Prostate gland (tissue), 2 donors: ENCODE measurements around the gene SPATA16. TPM values are rescaled to one million over a fixed set of nuclear protein-coding genes. Genes with fewer than 3 reads are reported as not detected.

ENCODE experiments used
- DNase-seq: peaks from one replicate; pipeline ENCODE4 v3.0.0-alpha.2; 2019; ENCODE audit warnings: low spot score
- H3K27ac ChIP-seq, 2 donors: fragments of 200-600 bp; sonication (generic); 2 replicates each; pipeline ENCODE4 v1.5.1; 2017 to 2019
- H3K27me3 ChIP-seq: fragments of 200-600 bp; sonication (generic); replicated peaks from 2 replicates; pipeline ENCODE4 v1.5.1; 2019; ENCODE audit not compliant: insufficient read depth
- H3K36me3 ChIP-seq, 2 donors: fragments of 200-600 bp; sonication (generic); 1 replicate in 1 of 2; 2 replicates in 1 of 2; pipeline versions ENCODE4 v1.5.1 to v1.8.1; 2017 to 2019
- H3K4me1 ChIP-seq: fragments of 200-600 bp; sonication (generic); replicated peaks from 2 replicates; pipeline ENCODE4 v1.5.1; 2019
- H3K4me3 ChIP-seq, 2 donors: fragments of 200-600 bp; sonication (generic); 2 replicates each; pipeline ENCODE4 v1.5.1; 2017 to 2019
- H3K9me3 ChIP-seq: fragments of 200-600 bp; sonication (generic); 2 replicates; pipeline ENCODE4 v1.5.1; 2017
- POLR2A ChIP-seq: fragments of 450-650 bp; IDR thresholded peaks from one replicate; pipeline ENCODE4 v1.6.1; 2016; ENCODE audit warnings: antibody characterized with exemption, mild to moderate bottlenecking
- POLR2AphosphoS5 ChIP-seq: sonication (generic); formaldehyde crosslinking; IDR thresholded peaks from one replicate; pipeline ENCODE4 v1.6.1; 2017; ENCODE audit warnings: antibody characterized with exemption
- WGBS: methylation state at CpG from one replicate; pipeline ENCODE4 v1.1.5; 2018; 5-methylcytosine and 5-hydroxymethylcytosine counted together
- intact Hi-C: fragments of 100-400 bp; cut with DNase I; formaldehyde crosslinking; loops from one replicate; pipeline ENCODE4 v1.14.2; 2022
- total RNA-seq, 2 donors: library from RNA; depleted of rRNA; stranded (reverse); fragments of >200 nt; gene quantifications; one replicate each; pipeline ENCODE4 v1.1.0, GENCODE V29; 2016
- TF ChIP-seq, protein P1 (sequence below), 4 experiments: fragments of 200-600 bp in 2 of 4; fragments of 450-650 bp in 2 of 4; sonication (generic) in 2 of 4; IDR thresholded peaks; 1 replicate in 3 of 4; 2 replicates in 1 of 4; pipeline ENCODE4 v1.5.1; 2016 to 2019; ENCODE audit warnings: antibody characterized with exemption in 4 of 4, mild to moderate bottlenecking in 2 of 4, moderate library complexity in 2 of 4

Gene SPATA16
- total RNA-seq, 2 donors from 2014 or later = 3.8 TPM; not detected in 1

DNA sequence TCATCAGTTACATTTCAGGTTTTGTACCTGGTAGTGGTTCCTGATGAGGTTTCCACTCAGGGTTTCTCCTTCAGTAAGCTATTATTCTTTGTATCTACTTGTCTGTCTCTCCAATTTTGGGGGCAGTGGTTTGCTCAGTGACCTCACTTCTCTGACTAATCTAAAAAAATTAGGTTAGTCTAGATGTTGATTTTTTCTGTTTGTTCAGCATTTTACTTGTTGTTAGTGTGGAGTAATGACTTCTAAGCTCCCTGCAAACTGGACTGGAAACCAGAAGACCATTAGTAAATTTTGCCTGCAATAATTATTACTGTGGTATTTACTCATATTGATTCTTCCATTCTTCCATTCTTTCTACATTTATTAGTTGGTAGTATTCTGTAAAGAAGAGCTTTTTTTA is 139.4 kb downstream of the SPATA16 start:
- no peak for TF ChIP-seq POLR2AphosphoS5
- TF ChIP-seq POLR2A = no peak
- TF ChIP-seq, protein P1, sequence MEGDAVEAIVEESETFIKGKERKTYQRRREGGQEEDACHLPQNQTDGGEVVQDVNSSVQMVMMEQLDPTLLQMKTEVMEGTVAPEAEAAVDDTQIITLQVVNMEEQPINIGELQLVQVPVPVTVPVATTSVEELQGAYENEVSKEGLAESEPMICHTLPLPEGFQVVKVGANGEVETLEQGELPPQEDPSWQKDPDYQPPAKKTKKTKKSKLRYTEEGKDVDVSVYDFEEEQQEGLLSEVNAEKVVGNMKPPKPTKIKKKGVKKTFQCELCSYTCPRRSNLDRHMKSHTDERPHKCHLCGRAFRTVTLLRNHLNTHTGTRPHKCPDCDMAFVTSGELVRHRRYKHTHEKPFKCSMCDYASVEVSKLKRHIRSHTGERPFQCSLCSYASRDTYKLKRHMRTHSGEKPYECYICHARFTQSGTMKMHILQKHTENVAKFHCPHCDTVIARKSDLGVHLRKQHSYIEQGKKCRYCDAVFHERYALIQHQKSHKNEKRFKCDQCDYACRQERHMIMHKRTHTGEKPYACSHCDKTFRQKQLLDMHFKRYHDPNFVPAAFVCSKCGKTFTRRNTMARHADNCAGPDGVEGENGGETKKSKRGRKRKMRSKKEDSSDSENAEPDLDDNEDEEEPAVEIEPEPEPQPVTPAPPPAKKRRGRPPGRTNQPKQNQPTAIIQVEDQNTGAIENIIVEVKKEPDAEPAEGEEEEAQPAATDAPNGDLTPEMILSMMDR (IDR thresholded peaks at IDR 0.05) = no peak

DNA sequence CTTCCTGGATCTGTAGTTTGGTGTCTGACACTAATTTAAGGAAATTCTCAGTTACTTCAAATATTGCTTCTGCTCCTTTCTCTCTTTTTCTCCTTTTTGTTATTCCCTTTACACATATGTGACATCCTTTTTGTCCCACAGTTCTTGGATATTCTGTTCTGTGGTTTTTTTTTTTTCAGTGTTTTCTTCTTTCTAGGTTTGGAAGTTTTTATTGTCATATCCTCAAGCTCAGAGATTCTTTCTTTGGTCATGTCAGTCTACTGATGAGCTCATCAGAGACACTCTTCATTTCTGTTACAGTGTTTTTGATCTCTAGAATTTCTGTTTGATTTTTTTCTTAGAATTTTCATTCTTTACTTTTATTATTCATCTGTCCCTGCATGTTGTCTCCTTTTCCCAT is 140.5 kb downstream of the SPATA16 start:
- TF ChIP-seq, protein P1 (IDR thresholded peaks at IDR 0.05) = no peak
- TF ChIP-seq POLR2A = no peak
- no peak for TF ChIP-seq POLR2AphosphoS5
- Histone ChIP-seq H3K36me3 (no peaks in the 10 kb centered on the region), H3K27me3 (no peaks in the 10 kb centered on the region), H3K9me3 (no peaks in the 10 kb centered on the region), H3K4me1 (no peaks in the 10 kb centered on the region), H3K4me3 (no peak overlapping the region), H3K27ac (no peak overlapping the region)
- intact Hi-C loops = no loop called here
- no peak for DNase-seq

More for the DNA sequence above, 139.4 kb downstream of the SPATA16 start:
- no peak for DNase-seq
- Histone ChIP-seq H3K4me1 (no peaks in the 10 kb centered on the region), H3K27ac (no peak overlapping the region), H3K4me3 (no peak overlapping the region), H3K9me3 (no peaks in the 10 kb centered on the region), H3K27me3 (no peaks in the 10 kb centered on the region), H3K36me3 (no peaks in the 10 kb centered on the region)
- intact Hi-C loops = no loop called here

DNA sequence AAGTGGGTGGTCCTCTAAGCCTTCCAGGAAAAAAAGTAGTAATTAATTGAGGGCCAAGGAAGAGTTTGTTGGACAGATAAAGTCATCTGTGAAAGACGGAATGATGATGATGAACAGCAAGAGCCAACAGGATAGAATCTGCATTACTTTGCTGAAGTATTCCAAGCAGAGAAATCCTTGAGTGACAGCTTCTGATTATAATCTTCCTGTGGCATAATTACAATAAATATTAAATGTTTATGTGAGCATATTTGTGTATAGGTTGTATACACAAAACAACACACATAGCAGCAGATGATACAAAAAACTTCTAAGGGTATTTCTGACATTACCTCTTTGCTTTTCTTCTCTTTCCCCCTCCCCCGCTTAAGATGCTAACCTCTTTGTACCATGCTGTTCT is 147.6 kb downstream of the SPATA16 start:
- no peak overlapping the region for H3K27ac ChIP-seq
- no peak for DNase-seq
- no peaks in the 10 kb centered on the region for H3K4me1 ChIP-seq
- no peaks in the 10 kb centered on the region for H3K9me3 ChIP-seq
- WGBS = 72% methylated on average over 2 of the region's 2 CpGs
- no peaks in the 10 kb centered on the region for H3K27me3 ChIP-seq
- H3K36me3 ChIP-seq = no peaks in the 10 kb centered on the region
- TF ChIP-seq, protein P1 (IDR thresholded peaks at IDR 0.05) = no peak
- TF ChIP-seq POLR2A = no peak
- no peak for TF ChIP-seq POLR2AphosphoS5
- H3K4me3 ChIP-seq = no peak overlapping the region
- intact Hi-C loops = no loop called here

DNA sequence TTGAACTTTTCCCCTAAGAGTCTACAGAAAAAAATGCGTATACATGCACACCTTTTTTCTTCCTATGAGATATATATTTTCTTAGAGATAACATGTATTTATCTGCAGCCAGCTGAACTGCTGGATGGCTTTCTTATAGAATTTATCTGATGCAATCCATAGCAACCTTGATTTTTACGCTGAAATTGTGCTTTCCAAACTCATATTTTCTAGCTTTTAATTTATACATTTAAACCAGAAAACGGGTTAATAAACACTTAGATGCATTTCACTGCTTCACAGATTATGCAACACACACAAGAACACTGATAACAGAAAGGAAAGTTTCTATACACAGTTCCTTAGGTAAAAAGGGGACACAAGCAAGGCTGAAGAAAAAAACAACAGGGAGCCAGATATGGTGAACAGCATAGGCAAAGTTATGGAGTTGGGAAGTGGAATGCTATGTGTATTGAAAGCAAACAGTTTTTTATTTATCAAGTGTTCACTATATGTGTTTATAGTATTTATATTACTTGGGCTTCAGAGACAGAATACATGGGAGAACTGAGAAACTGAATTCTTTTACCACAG is 149.5 kb downstream of the SPATA16 start:
- 46% methylated on average over 3 of the region's 3 CpGs for WGBS
- Histone ChIP-seq H3K4me3 (no peak overlapping the region), H3K27ac (no peak overlapping the region), H3K4me1 (no peaks in the 10 kb centered on the region), H3K27me3 (no peaks in the 10 kb centered on the region), H3K9me3 (no peaks in the 10 kb centered on the region), H3K36me3 (no peaks in the 10 kb centered on the region)
- intact Hi-C loops = no loop called here
- TF ChIP-seq POLR2A (no peak), POLR2AphosphoS5 (no peak)
- TF ChIP-seq, protein P1 (IDR thresholded peaks at IDR 0.05) = no peak
- DNase-seq = no peak

DNA sequence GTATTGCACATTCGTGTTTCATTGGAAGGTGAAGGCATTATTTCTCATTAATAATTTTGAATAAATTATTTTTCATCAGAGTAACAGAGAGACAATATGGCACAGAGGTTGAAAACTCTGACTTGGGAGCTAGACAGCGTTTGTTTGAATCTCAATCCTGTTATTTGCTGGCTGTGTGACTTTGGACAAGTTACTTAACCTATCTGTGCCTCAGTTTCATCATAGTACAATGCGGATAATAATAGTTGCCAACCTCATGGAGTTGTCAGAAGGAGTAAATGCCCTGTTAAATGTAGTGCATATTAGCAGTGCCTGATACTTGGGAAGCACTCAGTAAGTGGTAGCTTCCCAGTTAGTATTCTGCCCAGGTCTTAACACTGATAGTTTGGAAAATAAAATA is 151.7 kb downstream of the SPATA16 start:
- Histone ChIP-seq H3K36me3 (no peaks in the 10 kb centered on the region), H3K27me3 (no peaks in the 10 kb centered on the region), H3K9me3 (no peaks in the 10 kb centered on the region), H3K27ac (no peak overlapping the region), H3K4me1 (no peaks in the 10 kb centered on the region), H3K4me3 (no peak overlapping the region)
- intact Hi-C loops = no loop called here
- TF ChIP-seq POLR2A = no peak
- TF ChIP-seq, protein P1 (IDR thresholded peaks at IDR 0.05) = no peak
- no peak for TF ChIP-seq POLR2AphosphoS5
- 97% methylated on average over 3 of the region's 3 CpGs for WGBS
- DNase-seq = no peak
